ENCODE data around the gene FGD3. TPM values are rescaled to one million over a fixed set of nuclear protein-coding genes. Genes with fewer than 3 reads are reported as not detected.

Gene FGD3
- total RNA-seq, 1 donor = not detected

DNA sequence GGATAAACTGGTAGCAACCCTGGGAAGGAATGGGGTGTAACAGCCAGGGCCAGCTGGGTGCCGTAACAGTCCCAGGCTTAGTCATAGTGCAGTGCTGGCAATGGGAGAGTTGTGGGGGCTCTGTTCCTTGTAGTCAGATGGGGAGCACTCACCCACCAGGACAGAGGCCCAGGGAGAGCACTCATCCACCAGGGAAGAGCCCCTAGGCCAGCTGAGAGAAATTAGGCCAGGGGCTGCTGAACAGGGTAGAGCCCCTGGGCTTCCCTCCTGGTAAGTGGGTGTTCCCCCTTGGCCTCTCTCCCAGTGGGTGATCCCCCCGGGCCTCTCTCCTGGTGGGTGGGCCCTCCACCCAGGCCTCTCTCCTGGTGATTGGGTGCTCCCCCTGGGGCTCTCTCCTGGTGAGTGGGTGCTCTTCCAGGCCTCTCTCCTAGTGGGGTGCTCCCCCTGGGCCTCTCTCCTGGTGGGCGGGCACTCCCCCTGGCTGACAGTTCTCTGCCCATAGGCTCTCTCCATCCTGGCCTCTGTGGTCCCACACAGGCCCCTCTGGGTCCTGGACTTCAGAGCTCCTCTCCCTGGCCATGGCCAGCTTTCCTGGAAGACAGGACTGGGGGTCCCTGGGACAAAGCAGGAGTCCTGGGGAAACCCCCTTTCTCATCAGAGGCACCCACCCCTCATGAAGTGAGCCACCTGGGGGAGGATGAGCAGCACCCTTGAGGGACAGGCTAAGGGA lies 13.4 kb downstream of the FGD3 start:
- no peak for DNase-seq (ENCODE audit: insufficient read length, low spot score, missing footprints)
- peaks cover 4% of the 10 kb centered on the region for H3K9me3 ChIP-seq (ENCODE audit: low read depth, low read length)
- no peak overlapping the region for H3K27ac ChIP-seq (ENCODE audit: low read depth, low read length)
- TF ChIP-seq, protein P1, sequence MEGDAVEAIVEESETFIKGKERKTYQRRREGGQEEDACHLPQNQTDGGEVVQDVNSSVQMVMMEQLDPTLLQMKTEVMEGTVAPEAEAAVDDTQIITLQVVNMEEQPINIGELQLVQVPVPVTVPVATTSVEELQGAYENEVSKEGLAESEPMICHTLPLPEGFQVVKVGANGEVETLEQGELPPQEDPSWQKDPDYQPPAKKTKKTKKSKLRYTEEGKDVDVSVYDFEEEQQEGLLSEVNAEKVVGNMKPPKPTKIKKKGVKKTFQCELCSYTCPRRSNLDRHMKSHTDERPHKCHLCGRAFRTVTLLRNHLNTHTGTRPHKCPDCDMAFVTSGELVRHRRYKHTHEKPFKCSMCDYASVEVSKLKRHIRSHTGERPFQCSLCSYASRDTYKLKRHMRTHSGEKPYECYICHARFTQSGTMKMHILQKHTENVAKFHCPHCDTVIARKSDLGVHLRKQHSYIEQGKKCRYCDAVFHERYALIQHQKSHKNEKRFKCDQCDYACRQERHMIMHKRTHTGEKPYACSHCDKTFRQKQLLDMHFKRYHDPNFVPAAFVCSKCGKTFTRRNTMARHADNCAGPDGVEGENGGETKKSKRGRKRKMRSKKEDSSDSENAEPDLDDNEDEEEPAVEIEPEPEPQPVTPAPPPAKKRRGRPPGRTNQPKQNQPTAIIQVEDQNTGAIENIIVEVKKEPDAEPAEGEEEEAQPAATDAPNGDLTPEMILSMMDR (IDR thresholded peaks at IDR 0.05; ENCODE audit: extremely low read depth, low read depth, low read length) = no peak
- H3K36me3 ChIP-seq (ENCODE audit: insufficient read depth, low read length) = no peaks in the 10 kb centered on the region
- no peaks in the 10 kb centered on the region for H3K27me3 ChIP-seq (ENCODE audit: insufficient read depth, low read length)
- H3K79me2 ChIP-seq (ENCODE audit: insufficient read depth, low read length) = no peaks in the 10 kb centered on the region
- no peak overlapping the region for H2AFZ ChIP-seq (ENCODE audit: low read length)
- no peaks in the 10 kb centered on the region for H3K4me1 ChIP-seq (ENCODE audit: insufficient read depth, low read length)
- no peaks in the 10 kb centered on the region for H4K20me1 ChIP-seq (ENCODE audit: insufficient read depth, low read length)
- no peak overlapping the region for H3K4me3 ChIP-seq (ENCODE audit: insufficient read depth, low read length)
- H3K4me2 ChIP-seq (ENCODE audit: insufficient read depth, low read length) = no peak overlapping the region

DNA sequence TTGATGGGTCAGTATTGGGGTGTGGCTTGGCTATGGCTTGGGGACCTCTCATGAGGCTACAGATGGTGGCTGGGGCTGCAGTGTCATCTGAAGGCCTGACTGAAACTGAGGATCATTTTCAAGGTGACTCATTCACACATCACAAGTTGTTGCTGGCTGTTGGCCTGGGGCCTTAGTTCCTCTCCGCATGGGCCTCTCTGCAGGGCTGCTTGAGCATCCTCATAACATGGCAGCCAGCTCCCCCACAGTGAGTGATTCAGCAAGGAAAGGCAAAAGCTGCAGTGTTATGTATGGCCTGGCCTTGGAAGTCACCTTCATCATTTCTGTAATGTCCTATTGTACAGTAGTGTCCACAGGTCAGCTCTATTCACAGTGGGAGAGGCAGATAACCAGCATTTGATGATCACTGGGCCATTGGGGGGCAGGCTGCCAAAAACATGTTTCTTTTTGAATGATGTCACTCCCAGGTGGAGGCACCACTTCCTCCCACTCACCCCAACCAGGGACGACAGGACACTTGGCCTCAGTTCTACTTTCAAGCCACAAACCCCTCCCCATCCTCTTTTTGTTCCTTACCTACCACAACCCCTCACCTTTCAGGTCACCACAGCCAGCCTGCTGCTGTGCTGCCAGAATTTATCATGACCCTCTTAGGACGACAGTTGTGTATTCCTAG lies 14.4 kb downstream of the FGD3 start:
- Histone ChIP-seq H3K9me3 (ENCODE audit: low read depth, low read length) (peaks cover 4% of the 10 kb centered on the region), H3K4me2 (ENCODE audit: insufficient read depth, low read length) (no peak overlapping the region), H3K36me3 (ENCODE audit: insufficient read depth, low read length) (no peaks in the 10 kb centered on the region), H3K79me2 (ENCODE audit: insufficient read depth, low read length) (no peaks in the 10 kb centered on the region), H3K4me1 (ENCODE audit: insufficient read depth, low read length) (no peaks in the 10 kb centered on the region), H3K27me3 (ENCODE audit: insufficient read depth, low read length) (no peaks in the 10 kb centered on the region), H3K27ac (ENCODE audit: low read depth, low read length) (no peak overlapping the region), H2AFZ (ENCODE audit: low read length) (no peak overlapping the region), H3K4me3 (ENCODE audit: insufficient read depth, low read length) (no peak overlapping the region), H4K20me1 (ENCODE audit: insufficient read depth, low read length) (no peaks in the 10 kb centered on the region)
- TF ChIP-seq, protein P1 (IDR thresholded peaks at IDR 0.05; ENCODE audit: extremely low read depth, low read depth, low read length) = no peak
- DNase-seq (ENCODE audit: insufficient read length, low spot score, missing footprints) = peak; percentile 4

DNA sequence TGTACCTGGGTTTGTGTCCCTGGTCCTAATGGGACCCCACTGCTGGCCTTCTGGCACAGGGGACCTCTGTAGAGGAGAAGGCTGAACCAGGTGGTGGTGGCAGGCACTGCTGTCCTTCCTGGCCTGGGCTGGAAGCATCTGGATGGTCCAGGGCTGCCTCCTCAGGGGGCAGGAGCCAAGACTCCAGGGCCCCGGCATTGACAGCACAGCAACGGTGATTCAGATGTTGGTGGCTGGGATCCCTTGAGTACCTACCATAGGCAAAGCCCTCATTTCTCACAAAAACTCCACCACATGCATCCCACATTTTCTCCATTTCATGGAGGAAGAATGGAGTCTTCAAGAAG lies 15.0 kb downstream of the FGD3 start:
- Histone ChIP-seq H3K4me1 (ENCODE audit: insufficient read depth, low read length) (no peaks in the 10 kb centered on the region), H3K4me3 (ENCODE audit: insufficient read depth, low read length) (no peak overlapping the region), H3K79me2 (ENCODE audit: insufficient read depth, low read length) (no peaks in the 10 kb centered on the region), H3K27me3 (ENCODE audit: insufficient read depth, low read length) (no peaks in the 10 kb centered on the region), H3K27ac (ENCODE audit: low read depth, low read length) (no peak overlapping the region), H2AFZ (ENCODE audit: low read length) (no peak overlapping the region), H3K4me2 (ENCODE audit: insufficient read depth, low read length) (no peak overlapping the region), H3K9me3 (ENCODE audit: low read depth, low read length) (peaks cover 4% of the 10 kb centered on the region), H3K36me3 (ENCODE audit: insufficient read depth, low read length) (no peaks in the 10 kb centered on the region), H4K20me1 (ENCODE audit: insufficient read depth, low read length) (no peaks in the 10 kb centered on the region)
- peak; percentile 64 for DNase-seq (ENCODE audit: insufficient read length, low spot score, missing footprints)
- TF ChIP-seq, protein P1 (IDR thresholded peaks at IDR 0.05; ENCODE audit: extremely low read depth, low read depth, low read length) = no peak

DNA sequence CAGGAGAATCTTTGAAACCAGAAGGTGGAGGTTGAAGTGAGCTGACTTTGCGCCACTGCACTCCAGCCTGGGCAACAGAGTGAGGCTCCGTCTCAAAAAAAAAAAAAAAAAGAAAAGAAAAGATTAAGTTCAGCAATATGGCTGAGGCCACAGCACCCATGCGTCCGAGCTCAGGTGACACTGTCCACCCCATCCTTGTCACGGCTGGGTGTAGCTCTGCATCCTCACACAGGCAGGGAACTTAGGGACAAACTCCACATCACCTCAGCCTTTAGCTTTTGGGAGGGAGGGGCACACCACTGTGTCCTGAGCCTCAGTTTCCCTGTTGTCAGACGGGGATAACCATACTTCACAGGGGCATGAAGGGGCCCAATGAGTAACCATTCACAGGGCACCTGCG lies 15.5 kb downstream of the FGD3 start:
- TF ChIP-seq, protein P1 (IDR thresholded peaks at IDR 0.05; ENCODE audit: extremely low read depth, low read depth, low read length) = no peak
- H4K20me1 ChIP-seq (ENCODE audit: insufficient read depth, low read length) = no peaks in the 10 kb centered on the region
- H3K27ac ChIP-seq (ENCODE audit: low read depth, low read length) = no peak overlapping the region
- H3K4me3 ChIP-seq (ENCODE audit: insufficient read depth, low read length) = no peak overlapping the region
- no peak overlapping the region for H2AFZ ChIP-seq (ENCODE audit: low read length)
- no peak for DNase-seq (ENCODE audit: insufficient read length, low spot score, missing footprints)
- H3K9me3 ChIP-seq (ENCODE audit: low read depth, low read length) = peaks cover 4% of the 10 kb centered on the region
- no peaks in the 10 kb centered on the region for H3K4me1 ChIP-seq (ENCODE audit: insufficient read depth, low read length)
- no peak overlapping the region for H3K4me2 ChIP-seq (ENCODE audit: insufficient read depth, low read length)
- H3K27me3 ChIP-seq (ENCODE audit: insufficient read depth, low read length) = no peaks in the 10 kb centered on the region
- no peaks in the 10 kb centered on the region for H3K36me3 ChIP-seq (ENCODE audit: insufficient read depth, low read length)
- no peaks in the 10 kb centered on the region for H3K79me2 ChIP-seq (ENCODE audit: insufficient read depth, low read length)
